Measurements from ENCODE around the gene MLLT10. TPM values are rescaled to one million over a fixed set of nuclear protein-coding genes. Genes with fewer than 3 reads are reported as not detected.

MLLT10 gene
- total RNA-seq, 1 experiment from 2014 or later, result 45.2 TPM

- Histone ChIP-seq H3K27ac (ENCODE audit: low read depth, low read length) (no peak overlapping the region), H3K4me2 (ENCODE audit: low read length) (no peak overlapping the region), H2AFZ (ENCODE audit: low read depth, low read length, poor library complexity, severe bottlenecking) (no peak overlapping the region), H3K79me2 (ENCODE audit: insufficient read depth, low read length) (no peaks in the 10 kb centered on the region), H3K9ac (ENCODE audit: low read length) (no peak overlapping the region), H3K9me3 (ENCODE audit: control insufficient read depth in 1 of 2, insufficient read depth in 1 of 2, low read depth in 1 of 2, low read length in 2 of 2) (no peaks in the 10 kb centered on the region), H3K27me3 (ENCODE audit: insufficient read depth, low read length) (no peaks in the 10 kb centered on the region), H4K20me1 (ENCODE audit: insufficient read depth) (no peaks in the 10 kb centered on the region), H3K4me1 (ENCODE audit: control insufficient read depth in 1 of 2, insufficient read depth in 2 of 2, low read length in 2 of 2) (peaks cover 0 to 4% of the 10 kb centered on the region in 2 experiments; a peak in 1 of 4 replicates), H3K9me2 (ENCODE audit: insufficient read depth) (no peaks in the 10 kb centered on the region), H3K4me3 (replicated peaks in 1 of 2; ENCODE audit: low read depth in 1 of 2, low read length in 2 of 2) (no peak overlapping the region), H3K36me3 (ENCODE audit: control insufficient read depth in 1 of 2, insufficient read depth in 2 of 2, low read length in 2 of 2) (no peaks in the 10 kb centered on the region)
- no peak for DNase-seq (ENCODE audit: low read depth, low spot score)
- intact Hi-C loops (cut with micrococcal nuclease), result no loop called here
- ChIA-PET RAD21 (ENCODE audit: low non-redundant PET in 1 of 2, low total read pairs in 2 of 2, uncharacterized antibody in 2 of 2, unreplicated experiment in 2 of 2) (no interaction called here), POLR2A (no interaction called here), CTCF (no interaction called here)
- TF ChIP-seq CEBPB (IDR thresholded peaks at IDR 0.05; ENCODE audit: low read depth), result no peak
- TF ChIP-seq EZH2phosphoT487 (IDR thresholded peaks at IDR 0.05; ENCODE audit: borderline replicate concordance), result no peak
- ATAC-seq, result no peak
- BruUV-seq (replicated peaks), result no TSS peak
These were observed 224.7 kb downstream of the MLLT10 start for GRCh38 chr10:21758696-21759095.

GRCh38 chr10:21759232-21759631 lies 225.2 kb downstream of the MLLT10 start:
- BruUV-seq (replicated peaks), result no TSS peak
- H3K4me2 ChIP-seq (ENCODE audit: low read length), result no peak overlapping the region
- intact Hi-C loops (cut with micrococcal nuclease), result no loop called here
- DNase-seq (ENCODE audit: low read depth, low spot score) (no peak), ATAC-seq (no peak)
- H4K20me1 ChIP-seq (ENCODE audit: insufficient read depth), result no peaks in the 10 kb centered on the region
- TF ChIP-seq RAD21 (IDR thresholded peaks at IDR 0.05; ENCODE audit: low read depth) (no peak), ATF3 (IDR thresholded peaks at IDR 0.05) (no peak), JUND (IDR thresholded peaks at IDR 0.05) (no peak), POLR2A (IDR thresholded peaks at IDR 0.05; ENCODE audit: borderline replicate concordance, extremely low read depth, insufficient read depth, insufficient read length) (no peak), ZFX (IDR thresholded peaks at IDR 0.05) (no peak), TCF7L2 (IDR thresholded peaks at IDR 0.05; ENCODE audit: borderline replicate concordance, extremely low read depth, insufficient read depth, insufficient read length) (no peak), SP1 (IDR thresholded peaks at IDR 0.05; ENCODE audit: low read depth) (no peak), CEBPB (IDR thresholded peaks at IDR 0.05; ENCODE audit: low read depth) (no peak), REST (IDR thresholded peaks at IDR 0.05; ENCODE audit: low read depth) (no peak), YY1 (IDR thresholded peaks at IDR 0.05; ENCODE audit: extremely low read depth, insufficient replicate concordance, low read depth, low read length) (no peak), EZH2phosphoT487 (IDR thresholded peaks at IDR 0.05; ENCODE audit: borderline replicate concordance) (no peak), EZH2 (IDR thresholded peaks at IDR 0.05) (no peak), CBX3 (IDR thresholded peaks at IDR 0.05; ENCODE audit: low read depth) (no peak), FOSL1 (IDR thresholded peaks at IDR 0.05; ENCODE audit: low read depth) (no peak), ZBTB33 (IDR thresholded peaks at IDR 0.05; ENCODE audit: extremely low read depth, insufficient replicate concordance, low read length) (no peak), SIN3A (IDR thresholded peaks at IDR 0.05; ENCODE audit: low read depth) (no peak), EGR1 (IDR thresholded peaks at IDR 0.05; ENCODE audit: low read depth) (no peak)
- H3K27me3 ChIP-seq (ENCODE audit: insufficient read depth, low read length), result no peaks in the 10 kb centered on the region
- ChIA-PET RAD21 (ENCODE audit: low non-redundant PET in 1 of 2, low total read pairs in 2 of 2, uncharacterized antibody in 2 of 2, unreplicated experiment in 2 of 2) (no interaction called here), CTCF (no interaction called here), POLR2A (no interaction called here)
- H3K4me3 ChIP-seq (replicated peaks in 1 of 2; ENCODE audit: low read depth in 1 of 2, low read length in 2 of 2), result no peak overlapping the region
- no peaks in the 10 kb centered on the region for H3K9me2 ChIP-seq (ENCODE audit: insufficient read depth)
- peaks cover 0 to 4% of the 10 kb centered on the region in 2 experiments; a peak in 1 of 4 replicates for H3K4me1 ChIP-seq (ENCODE audit: control insufficient read depth in 1 of 2, insufficient read depth in 2 of 2, low read length in 2 of 2)
- H3K27ac ChIP-seq (ENCODE audit: low read depth, low read length), result no peak overlapping the region
- no peak overlapping the region for H2AFZ ChIP-seq (ENCODE audit: low read depth, low read length, poor library complexity, severe bottlenecking)
- no peaks in the 10 kb centered on the region for H3K79me2 ChIP-seq (ENCODE audit: insufficient read depth, low read length)
- H3K9me3 ChIP-seq (ENCODE audit: control insufficient read depth in 1 of 2, insufficient read depth in 1 of 2, low read depth in 1 of 2, low read length in 2 of 2), result no peaks in the 10 kb centered on the region
- H3K36me3 ChIP-seq (ENCODE audit: control insufficient read depth in 1 of 2, insufficient read depth in 2 of 2, low read length in 2 of 2), result no peaks in the 10 kb centered on the region
- no peak overlapping the region for H3K9ac ChIP-seq (ENCODE audit: low read length)
